ENCODE measurements around the gene CDK10.

CDK10 gene

DNA sequence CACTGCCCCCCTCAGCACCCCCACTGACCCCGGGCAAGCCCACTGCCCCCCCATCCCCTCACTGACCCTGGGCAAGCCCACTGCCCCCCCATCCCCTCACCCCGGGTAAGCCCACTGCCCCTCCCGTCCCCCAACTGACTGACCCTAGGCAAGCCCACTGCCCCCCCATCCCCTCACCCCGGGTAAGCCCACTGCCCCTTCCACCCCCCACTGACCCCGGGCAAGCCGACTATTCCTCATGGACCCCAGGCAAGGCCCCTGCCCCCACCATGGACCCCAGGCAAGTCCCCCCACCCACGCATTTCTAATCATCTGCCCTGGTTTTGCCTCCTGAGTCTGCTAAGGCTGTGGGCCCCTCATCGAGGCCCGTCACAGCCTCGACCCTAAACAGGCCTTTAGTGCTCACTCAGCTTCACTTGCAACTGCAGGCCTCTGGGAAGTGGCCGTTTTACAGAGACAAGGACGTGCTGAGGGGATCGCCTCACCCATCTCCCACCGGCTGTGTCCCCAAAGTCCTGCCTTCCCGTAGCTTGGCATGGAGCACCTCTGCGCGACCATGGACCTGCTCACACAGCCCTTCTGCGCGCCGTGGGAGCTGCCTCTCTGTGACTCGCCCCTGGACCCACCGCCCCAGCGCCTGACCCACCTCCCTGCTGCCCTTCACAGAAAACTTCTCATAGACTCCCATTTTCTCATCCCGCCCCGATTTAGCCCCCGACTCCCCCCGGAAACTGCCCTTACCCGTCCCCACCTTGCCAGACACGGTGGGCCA is 30.6 kb downstream of the CDK10 start:
- no peak for DNase-seq

DNA sequence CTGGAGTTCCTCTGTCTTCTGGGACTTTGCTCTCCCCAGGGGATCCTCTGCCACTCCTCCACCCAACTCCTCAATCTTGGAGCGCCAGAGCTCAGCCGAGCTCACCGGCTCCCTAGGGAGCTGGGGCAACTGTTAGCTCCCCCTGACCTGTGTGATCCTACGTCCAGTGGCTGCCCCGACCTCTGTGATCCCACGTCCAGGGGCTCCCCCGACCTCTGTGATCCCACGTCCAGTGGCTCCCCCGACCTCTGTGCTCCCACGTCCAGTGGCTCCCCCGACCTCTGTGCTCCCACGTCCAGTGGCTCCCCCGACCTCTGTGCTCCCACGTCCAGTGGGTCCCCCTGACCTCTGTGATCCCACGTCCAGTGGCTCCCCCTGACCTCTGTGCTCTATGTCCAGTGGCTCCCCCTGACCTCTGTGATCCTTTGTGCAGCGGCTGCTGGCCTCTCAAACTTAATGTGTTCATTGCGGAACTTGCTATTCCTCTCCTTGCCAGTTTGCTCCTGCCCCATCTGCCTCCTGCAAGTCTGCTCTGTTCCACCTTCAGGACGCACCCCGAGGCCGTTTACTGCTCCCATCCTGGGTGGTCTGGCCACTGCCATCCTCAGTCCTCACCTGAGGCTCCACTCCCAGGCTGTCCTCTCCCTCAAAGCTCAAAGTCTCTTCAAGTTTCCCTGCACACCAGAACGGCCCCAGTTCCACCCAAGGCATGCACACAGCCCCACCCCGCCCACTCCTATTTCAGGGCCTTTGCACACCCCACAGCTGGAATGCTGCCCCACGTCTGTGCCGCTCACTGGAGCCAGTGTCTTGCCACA is 31.4 kb downstream of the CDK10 start:
- DNase-seq = no peak

DNA sequence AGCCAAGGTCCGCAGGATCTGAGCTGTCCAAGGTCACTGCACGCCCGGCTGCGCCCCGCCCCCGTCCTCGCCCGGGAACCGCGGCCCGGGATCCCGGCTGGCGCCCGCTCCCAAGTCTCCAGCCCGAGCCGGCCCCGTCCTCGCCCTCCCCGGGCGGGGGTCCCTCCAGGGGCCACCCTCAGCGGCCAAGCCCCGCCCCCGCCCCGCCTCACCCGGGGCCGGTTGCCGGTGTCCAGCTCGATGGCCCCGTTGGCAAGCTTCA is 34.0 kb downstream of the CDK10 start:
- no peak for DNase-seq

DNA sequence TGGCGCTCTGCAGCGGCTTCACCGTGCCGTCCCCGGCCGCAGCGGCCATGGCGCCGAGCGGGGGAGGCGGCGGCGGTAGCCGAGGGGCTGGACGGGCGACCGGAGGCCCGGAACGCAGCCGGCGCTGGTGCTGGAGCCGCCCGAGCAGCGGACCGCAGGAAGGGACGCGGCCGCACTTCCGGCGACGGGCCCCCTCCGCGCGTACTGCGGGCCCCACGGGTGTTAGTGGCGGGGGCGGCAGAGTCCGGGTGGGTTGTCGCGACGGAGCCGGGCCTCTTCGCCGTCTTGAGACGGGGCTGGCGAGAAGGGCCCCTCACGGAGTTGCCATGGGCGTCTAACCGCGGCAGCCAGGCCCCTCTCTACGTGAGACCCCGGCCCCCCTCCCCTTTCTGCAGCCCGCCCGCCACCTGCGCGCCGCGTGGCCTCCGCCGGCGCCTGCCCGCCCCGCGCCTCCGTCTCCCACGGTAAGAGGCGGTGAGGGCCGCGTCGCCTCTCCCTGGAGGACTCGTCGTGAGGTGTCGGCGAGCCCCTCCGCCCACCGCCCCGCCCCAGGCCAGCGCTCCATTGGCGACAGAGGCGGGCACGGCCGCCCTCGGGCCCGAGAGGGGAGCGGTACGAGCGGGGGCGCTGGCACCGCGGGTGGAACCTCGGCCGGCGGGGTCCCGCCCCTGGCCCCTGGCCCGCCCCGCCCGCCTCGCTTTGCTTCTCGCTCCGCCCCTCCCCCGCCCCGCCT is 34.5 kb downstream of the CDK10 start, which contains the start of the genes VPS9D1 and ZNF276:
Gene VPS9D1, minus strand, starts transcription at position 86 of the 733 bp plus-strand sequence. Its CDS starts 37 bp downstream, at position 49.
Gene ZNF276, plus strand, starts transcription at position 725 of the 733 bp plus-strand sequence. CDS start 104 bp downstream, outside the sequence.
- no peak for DNase-seq

DNA sequence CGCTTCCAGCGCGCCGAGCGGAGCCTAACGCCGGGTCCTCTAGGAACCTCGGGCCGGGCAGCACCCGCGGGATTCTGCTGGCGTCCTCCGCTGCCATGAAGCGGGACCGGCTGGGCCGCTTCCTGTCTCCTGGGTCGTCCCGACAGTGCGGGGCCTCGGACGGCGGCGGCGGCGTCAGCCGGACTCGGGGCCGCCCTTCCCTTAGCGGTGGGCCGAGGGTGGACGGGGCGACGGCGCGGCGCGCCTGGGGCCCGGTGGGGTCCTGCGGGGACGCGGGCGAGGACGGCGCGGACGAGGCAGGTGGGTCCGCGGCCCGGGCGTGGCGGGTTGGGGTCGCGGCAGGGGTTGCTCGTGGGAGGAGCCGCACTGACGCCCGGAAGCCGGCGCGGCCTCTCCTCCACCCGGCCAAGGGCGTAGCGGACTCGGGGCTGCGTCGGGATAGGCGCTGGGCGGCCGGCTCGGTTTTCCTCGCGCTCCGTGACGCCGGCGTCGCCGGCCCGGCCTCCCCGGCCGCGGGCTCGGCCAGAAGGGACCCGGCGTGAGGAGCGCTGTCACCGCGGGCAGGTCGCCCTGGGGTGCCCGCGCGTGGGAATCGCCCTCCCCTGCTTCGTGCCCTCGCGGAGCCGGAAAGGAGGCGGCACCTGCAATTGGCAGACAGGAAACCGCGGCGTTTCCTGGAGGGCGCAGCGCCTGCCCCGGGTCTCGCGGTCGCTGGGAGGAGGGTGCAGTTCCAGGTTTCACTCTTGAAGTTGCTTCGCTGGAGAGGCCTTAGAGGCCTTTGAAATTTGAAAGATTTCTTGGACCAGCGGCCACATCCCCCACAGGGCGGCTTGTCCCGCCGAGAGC is 35.3 kb downstream of the CDK10 start:
- DNase-seq = no peak

DNA sequence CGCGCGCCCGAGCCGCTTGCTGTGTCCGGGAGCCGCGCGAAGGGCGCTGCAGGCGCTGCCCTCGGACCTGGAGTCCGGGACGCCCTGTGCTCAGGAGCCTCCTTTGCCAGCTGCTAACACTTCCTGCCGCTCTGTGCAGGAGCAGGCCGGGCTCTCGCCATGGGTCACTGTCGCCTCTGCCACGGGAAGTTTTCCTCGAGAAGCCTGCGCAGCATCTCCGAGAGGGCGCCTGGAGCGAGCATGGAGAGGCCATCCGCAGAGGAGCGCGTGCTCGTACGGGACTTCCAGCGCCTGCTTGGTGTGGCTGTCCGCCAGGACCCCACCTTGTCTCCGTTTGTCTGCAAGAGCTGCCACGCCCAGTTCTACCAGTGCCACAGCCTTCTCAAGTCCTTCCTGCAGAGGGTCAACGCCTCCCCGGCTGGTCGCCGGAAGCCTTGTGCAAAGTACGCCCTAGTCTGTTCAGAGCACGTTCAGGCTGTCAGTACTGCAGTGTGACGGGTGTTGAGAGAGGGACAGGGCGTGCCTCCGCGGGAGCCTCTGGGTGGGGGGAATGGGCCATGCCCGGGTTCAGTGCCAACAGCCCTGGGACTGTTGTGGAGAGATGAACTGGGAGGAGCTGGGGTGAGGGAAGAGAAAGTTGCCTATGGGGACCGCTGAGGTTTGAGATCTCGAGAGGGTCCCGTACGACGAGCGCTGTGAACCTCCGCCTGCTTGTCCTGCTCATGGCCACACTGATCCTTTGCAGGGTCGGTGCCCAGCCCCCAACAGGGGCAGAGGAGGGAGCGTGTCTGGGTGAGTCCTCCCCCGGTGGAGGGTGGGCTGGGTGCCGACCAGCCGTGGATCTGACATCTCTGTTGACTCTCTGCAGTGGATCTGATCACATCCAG is 36.1 kb downstream of the CDK10 start:
- no peak for DNase-seq

DNA sequence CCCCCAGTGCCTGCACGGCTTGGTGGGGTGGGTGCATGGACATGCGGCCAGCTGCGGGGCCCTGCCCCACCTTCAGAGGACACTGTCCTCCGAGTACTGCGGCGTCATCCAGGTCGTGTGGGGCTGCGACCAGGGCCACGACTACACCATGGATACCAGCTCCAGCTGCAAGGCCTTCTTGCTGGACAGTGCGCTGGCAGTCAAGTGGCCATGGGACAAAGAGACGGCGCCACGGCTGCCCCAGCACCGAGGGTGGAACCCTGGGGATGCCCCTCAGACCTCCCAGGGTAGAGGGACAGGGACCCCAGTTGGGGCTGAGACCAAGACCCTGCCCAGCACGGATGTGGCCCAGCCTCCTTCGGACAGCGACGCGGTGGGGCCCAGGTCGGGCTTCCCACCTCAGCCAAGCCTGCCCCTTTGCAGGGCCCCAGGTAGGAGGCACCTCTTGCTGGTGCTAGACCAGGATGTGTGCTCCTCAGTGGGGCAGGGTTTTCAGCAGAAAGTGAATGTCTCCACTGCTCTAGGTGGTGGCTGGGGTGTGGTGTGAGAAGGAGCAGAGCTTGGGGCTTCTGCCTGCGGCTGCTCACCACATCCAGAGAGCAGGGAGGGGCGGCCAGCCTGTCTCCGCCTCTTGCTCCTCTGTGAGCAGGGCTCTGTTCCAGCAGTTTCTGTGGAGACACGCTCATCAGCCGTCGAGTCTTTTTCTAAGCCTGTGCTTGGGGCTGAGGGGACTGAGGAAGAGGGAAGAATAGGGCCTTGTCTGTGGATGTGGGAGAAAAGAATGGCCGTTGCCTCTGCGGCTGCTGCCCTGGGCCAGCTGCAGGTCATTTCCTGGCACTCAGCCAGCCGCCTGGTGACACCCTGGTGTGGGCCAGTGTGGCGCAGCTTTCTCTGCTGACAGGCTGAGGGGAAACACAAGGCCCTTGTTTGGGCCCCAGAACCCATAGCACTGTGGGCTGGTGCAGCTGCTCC is 37.1 kb downstream of the CDK10 start:
- DNase-seq = no peak

DNA sequence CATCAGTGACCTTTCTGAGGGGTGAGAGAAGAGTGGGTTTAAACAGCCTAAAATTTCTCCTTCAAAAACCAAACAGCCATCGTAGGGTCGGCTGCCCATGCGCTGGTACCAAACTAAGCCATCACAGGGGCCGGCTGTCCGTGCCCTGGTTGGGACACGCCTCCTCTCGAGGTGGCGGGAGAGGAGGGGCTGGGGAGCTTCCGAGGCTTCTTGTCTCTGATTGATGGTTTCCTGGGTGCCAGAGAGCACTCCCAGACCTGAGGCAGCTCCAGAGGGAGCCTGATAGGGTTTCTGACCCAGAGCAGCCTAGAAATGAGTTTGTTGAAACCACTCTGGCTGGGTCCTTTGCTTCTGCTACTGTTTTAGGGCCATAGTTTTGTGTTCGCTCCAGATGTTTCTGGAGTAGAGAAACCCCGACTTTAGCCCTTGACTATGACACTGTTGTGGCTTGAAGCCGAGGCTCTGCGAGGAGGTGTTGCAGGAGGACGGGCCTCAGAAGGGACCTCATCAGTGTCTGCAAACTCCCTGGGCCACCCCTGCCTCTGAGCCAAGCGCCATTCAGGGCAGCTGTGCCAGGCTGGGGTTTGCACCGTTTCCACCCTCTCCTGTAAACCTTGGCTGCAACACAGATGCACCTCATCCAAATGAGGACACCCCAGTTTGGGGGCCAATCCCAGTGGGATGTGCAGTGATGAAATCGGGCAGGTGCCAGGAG is 41.1 kb downstream of the CDK10 start:
- no peak for DNase-seq

DNA sequence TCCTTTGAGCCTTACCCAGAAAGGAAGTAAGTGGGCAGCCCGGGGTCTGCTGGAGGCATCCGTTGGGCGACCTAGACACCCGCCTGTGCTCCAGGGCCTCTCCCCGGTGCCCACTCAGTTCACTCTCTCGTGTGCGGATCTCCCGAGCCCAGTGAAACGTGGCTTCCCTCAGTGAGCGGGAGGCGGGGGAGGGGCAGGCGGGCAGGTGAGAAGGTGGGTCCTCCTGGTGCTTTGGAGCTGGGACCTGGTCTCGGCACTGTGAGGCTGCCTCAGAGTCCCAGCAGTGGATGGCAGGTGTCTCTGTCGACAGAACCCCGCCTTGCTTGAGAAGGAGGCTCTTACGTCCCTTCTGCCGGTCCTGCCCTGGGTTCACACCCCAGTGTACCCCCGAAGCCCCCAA is 42.8 kb downstream of the CDK10 start:
- DNase-seq = no peak

DNA sequence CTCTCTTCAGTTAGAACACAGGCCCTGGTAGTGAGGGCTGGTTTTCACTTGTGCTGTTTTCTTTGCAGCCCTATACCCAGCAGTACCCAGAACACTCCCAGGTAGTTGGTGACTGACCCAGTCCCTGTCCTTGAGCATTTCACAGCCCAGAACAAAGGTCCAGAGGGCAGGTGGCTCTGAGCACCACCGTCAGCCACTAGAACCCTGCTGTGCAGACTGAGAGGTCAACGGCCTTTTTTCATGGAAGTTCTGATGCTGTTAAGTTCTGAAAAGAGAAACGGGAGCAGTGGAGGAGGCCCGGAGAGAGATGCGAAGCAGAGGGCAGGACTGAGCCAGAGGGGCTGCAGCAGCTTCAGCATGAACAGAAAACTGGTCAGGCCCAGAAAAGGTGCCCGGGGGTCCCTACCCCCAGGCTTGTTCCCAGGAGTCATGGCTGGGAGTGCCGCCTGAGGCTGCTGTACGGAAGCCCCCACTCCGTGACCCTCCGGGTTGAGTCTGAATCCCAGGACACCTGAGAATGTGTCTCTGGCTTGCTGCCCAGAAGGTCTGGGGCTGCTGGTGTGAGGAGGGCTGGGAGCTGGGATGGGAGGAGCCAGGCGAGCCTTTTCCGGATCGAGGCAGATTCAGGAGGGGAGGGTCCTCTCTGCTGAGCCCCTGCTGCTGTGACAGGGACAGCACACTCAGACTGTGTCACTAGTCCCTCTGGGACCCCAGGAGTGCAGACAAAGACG is 43.5 kb downstream of the CDK10 start:
- no peak for DNase-seq

DNA sequence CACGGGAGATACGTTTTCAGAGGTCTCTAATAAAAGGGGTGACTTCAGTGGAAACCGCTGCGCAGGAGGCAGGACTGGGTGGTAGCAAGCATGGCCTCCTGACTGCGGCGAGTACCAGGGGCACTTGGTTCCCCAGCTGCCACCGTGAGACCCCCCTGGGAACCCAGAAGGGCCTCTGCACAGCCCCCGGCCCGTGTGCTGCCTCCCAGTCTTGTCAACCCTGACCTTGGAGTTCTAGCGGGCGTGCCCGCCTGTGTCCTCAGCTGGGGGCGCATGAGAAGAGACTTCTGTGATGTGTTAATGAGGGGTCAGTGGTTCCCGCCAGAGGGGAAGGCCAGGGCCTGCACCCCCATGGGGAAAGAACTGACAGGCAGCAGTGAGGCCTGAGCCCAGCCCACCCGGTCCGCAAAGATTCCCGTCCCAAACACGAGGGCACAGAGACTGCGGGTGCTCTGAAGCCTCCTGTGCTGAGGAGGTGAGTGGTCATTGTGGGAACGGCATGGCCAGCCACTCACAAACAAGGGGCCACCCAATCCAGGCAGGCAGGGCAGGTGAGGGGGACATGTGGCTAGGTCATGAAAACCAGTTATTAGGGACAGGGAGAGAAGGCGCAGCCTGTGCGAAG is 44.2 kb downstream of the CDK10 start:
- DNase-seq = no peak

DNA sequence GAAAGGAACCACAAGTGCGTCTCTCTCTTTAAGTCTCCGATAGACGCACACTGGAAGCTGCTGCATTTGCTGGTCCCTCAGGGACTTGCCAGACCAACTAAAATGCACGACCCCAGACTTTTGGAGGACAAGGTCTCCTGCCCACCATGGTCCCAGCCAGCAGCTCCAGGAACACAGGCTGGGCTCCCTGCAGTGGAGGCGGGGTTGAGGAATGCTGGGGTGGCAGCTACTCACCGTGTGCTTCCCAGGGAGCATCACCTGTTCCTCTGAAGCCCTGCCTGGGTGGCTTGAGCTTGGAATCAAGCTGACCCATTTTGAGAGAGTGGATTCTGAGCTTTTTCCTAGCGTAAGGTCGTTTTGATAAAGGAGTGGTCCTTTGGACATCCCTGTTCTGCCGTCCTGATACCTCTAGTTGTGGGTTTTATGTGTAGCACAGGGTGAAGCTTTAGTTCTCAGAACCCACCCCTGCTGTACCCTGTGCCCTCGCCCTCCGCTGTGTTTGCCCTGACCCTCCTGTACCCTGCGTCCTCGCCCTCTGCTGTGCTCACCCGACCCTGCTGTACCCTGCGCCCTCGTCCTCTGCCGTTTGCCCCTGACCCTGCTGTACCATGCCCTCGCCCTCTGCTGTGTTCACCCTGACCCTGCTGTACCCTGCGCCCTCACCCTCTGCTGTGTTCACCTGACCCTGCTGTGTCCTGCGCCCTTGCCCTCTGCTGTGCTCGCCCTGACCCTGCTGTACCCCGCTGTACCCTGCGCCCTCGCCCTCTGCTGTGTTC is 45.8 kb downstream of the CDK10 start:
- DNase-seq = no peak

DNA sequence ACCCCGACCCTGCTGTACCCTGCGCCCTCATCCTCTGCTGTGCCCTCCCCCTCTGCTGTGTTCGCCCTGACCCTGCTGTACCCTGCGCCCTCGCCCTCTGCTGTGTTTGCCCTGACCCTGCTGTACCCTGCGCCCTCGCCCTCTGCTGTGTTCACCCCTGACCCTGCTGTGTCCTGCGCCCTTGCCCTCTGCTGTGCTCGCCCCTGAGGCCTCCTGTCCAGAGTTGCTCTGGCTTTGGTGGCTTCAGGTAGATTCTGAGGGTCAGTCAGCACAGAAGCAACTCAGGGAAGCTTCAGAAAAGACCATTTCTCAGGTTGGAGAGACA is 46.4 kb downstream of the CDK10 start:
- DNase-seq = no peak

DNA sequence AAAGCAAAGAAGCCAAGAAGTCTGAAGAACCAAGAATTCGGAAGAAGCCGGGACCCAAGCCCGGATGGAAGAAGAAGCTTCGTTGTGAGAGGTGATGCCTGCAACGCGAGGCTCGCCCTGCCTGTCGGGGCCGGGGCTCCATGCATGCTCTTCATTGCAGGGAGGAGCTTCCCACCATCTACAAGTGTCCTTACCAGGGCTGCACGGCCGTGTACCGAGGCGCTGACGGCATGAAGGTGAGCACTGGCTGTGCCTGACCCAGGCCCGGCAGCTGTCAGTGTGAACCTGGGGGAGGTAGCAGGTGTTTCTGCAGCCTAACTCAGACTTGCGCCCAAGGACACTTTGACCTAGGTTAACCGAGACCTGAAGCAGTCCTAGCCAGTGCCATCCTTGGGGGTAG is 46.8 kb downstream of the CDK10 start:
- no peak for DNase-seq

DNA sequence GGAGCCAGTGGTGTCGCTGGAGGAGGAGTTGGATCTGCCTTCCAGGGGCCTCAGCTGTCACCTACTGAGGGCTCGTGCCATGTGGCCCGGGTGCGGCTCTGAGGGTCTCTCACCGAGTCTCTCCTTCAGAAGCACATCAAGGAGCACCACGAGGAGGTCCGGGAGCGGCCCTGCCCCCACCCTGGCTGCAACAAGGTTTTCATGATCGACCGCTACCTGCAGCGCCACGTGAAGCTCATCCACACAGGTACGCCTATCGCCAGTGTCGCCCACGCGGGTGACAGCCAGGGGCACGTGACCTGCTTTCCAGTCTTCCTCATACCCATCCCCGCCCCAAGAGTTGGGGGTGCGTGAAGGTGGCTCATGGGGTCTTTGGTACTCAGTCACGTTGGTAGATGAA is 47.3 kb downstream of the CDK10 start:
- no peak for DNase-seq

DNA sequence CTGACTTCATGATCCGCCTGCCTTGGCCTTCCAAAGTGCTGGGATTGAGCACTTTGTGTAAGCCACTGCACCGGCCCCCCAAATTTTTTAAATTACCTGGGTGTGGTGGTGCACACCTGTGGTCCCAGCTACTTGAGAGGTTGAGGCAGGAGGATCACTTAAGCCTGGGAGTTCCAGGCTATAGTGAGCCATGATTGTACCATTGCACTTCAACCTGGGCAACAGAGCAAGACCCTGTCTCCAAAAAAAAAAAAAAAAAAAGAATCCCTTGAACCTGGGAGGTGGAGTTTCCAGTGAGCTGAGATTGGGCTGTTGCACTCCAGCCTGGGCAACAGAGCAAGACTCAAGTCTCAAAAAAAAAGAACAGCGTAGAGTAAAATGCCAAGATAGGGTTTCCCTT is 50.1 kb downstream of the CDK10 start:
- no peak for DNase-seq

DNA sequence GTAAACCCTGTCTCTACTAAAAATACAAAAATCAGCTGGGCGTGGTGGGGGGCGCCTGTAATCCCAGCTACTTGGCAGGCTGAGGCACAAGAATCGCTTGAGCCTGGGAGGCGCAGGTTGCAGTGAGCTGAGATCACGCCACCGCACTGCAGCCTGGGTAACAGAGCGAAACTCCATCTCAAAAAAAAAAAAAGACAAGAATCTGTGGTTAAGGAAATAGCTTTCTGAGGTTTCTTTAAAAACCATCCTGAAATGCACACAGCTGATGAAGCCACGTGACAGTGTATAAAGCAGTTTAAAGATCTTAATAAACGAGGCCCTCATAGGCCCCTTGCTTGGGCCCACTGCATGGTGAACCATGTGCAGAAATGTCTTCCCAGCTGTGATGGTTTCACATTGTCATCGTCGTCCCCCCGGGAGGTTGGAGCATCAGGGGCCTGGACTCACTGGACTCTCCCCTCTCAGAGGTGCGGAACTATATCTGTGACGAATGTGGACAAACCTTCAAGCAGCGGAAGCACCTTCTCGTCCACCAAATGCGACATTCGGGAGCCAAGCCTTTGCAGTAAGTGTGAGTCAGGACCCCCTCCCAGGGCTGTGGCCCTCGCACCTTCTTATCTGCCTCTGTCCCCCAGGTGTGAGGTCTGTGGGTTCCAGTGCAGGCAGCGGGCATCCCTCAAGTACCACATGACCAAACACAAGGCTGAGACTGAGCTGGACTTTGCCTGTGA is 51.0 kb downstream of the CDK10 start:
- no peak for DNase-seq

All from NCI-H748 treated with DMSO at 0.1 percent for 48 hours (cell line).